Measurements from ENCODE around the gene DCDC2.

The DCDC2 gene

DNA sequence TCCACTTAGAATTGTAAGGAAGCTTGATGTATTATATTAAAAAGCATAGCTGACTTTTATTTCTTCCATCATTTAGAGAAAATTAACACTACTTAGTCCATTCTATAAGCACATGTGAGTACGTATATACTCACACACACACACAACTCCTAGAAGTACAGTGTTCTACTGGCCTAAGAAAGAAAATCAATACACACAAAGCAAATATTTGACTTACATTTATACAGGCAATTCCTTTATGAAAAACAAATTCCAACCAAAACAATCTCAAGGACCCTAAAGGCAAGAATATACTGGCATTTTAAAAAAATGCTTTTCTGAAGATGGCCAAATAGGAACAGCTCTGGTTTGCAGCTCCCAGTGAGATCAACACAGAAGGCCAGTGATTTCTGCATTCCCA is 160.0 kb downstream of the DCDC2 start:
- Histone ChIP-seq H3K27ac (replicated peaks) (no peak overlapping the region), H3K27me3 (ENCODE audit: insufficient read depth, poor library complexity, severe bottlenecking) (no peaks in the 10 kb centered on the region), H3K4me3 (replicated peaks; ENCODE audit: insufficient read depth, low read length) (no peak overlapping the region)
- DNase-seq (ENCODE audit: low read depth in 1 of 2, low spot score in 1 of 2): no peak
- no peak for TF ChIP-seq SPI1 (IDR thresholded peaks at IDR 0.05; ENCODE audit: borderline replicate concordance, low read depth)
- TF ChIP-seq POLR2AphosphoS5 (IDR thresholded peaks at IDR 0.05; ENCODE audit: low read depth): no peak
- TF ChIP-seq, protein P1, sequence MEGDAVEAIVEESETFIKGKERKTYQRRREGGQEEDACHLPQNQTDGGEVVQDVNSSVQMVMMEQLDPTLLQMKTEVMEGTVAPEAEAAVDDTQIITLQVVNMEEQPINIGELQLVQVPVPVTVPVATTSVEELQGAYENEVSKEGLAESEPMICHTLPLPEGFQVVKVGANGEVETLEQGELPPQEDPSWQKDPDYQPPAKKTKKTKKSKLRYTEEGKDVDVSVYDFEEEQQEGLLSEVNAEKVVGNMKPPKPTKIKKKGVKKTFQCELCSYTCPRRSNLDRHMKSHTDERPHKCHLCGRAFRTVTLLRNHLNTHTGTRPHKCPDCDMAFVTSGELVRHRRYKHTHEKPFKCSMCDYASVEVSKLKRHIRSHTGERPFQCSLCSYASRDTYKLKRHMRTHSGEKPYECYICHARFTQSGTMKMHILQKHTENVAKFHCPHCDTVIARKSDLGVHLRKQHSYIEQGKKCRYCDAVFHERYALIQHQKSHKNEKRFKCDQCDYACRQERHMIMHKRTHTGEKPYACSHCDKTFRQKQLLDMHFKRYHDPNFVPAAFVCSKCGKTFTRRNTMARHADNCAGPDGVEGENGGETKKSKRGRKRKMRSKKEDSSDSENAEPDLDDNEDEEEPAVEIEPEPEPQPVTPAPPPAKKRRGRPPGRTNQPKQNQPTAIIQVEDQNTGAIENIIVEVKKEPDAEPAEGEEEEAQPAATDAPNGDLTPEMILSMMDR (IDR thresholded peaks at IDR 0.05; ENCODE audit: insufficient read depth, low read length): no peak
- no peak for TF ChIP-seq GABPA (IDR thresholded peaks at IDR 0.05; ENCODE audit: low read depth)
- TF ChIP-seq, protein P2, sequence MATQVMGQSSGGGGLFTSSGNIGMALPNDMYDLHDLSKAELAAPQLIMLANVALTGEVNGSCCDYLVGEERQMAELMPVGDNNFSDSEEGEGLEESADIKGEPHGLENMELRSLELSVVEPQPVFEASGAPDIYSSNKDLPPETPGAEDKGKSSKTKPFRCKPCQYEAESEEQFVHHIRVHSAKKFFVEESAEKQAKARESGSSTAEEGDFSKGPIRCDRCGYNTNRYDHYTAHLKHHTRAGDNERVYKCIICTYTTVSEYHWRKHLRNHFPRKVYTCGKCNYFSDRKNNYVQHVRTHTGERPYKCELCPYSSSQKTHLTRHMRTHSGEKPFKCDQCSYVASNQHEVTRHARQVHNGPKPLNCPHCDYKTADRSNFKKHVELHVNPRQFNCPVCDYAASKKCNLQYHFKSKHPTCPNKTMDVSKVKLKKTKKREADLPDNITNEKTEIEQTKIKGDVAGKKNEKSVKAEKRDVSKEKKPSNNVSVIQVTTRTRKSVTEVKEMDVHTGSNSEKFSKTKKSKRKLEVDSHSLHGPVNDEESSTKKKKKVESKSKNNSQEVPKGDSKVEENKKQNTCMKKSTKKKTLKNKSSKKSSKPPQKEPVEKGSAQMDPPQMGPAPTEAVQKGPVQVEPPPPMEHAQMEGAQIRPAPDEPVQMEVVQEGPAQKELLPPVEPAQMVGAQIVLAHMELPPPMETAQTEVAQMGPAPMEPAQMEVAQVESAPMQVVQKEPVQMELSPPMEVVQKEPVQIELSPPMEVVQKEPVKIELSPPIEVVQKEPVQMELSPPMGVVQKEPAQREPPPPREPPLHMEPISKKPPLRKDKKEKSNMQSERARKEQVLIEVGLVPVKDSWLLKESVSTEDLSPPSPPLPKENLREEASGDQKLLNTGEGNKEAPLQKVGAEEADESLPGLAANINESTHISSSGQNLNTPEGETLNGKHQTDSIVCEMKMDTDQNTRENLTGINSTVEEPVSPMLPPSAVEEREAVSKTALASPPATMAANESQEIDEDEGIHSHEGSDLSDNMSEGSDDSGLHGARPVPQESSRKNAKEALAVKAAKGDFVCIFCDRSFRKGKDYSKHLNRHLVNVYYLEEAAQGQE (IDR thresholded peaks at IDR 0.05; ENCODE audit: insufficient replicate concordance, low read depth): no peak

DNA sequence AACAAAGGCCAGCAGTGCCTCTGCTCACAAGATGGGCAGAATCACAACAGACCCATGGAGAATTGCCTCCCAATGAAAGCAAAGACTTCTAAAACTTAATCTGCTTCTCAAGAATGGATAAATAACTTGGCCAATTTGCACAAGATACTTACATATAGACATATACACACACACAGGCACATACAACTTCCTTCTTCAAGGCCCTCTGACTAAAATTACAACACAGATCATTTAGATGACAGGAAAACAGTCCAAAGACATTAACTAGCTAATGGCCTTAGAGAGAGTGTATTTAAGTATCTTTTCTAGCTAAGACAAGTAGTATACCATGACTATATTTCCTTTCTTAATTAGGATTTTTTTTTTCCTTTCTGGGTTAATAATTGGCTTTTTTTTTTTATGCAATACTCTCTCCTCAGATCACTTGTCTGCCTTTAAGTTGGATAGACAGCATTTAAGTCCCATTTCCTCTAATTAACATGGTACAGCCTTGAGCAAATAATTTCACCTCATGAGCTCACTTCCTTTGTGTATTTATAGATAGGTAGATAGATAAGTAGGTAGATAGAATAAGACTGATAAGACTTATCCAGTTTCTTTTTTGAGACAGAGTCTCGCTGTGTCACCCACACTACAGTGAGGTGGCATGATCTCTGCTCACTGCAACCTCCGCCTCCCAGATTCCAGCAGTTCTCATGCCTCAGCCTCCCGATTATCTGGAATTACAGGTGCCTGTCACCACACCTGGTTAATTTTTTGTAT is 161.8 kb downstream of the DCDC2 start:
- no peak for DNase-seq (ENCODE audit: low read depth in 1 of 2, low spot score in 1 of 2)
- no peaks in the 10 kb centered on the region for H3K27me3 ChIP-seq (ENCODE audit: insufficient read depth, poor library complexity, severe bottlenecking)
- H3K4me3 ChIP-seq (replicated peaks; ENCODE audit: insufficient read depth, low read length): no peak overlapping the region
- TF ChIP-seq, protein P1 (IDR thresholded peaks at IDR 0.05; ENCODE audit: insufficient read depth, low read length): no peak
- TF ChIP-seq POLR2AphosphoS5 (IDR thresholded peaks at IDR 0.05; ENCODE audit: low read depth) (no peak), SPI1 (IDR thresholded peaks at IDR 0.05; ENCODE audit: borderline replicate concordance, low read depth) (no peak), GABPA (IDR thresholded peaks at IDR 0.05; ENCODE audit: low read depth) (no peak)
- TF ChIP-seq, protein P2 (IDR thresholded peaks at IDR 0.05; ENCODE audit: insufficient replicate concordance, low read depth): no peak
- no peak overlapping the region for H3K27ac ChIP-seq (replicated peaks)

DNA sequence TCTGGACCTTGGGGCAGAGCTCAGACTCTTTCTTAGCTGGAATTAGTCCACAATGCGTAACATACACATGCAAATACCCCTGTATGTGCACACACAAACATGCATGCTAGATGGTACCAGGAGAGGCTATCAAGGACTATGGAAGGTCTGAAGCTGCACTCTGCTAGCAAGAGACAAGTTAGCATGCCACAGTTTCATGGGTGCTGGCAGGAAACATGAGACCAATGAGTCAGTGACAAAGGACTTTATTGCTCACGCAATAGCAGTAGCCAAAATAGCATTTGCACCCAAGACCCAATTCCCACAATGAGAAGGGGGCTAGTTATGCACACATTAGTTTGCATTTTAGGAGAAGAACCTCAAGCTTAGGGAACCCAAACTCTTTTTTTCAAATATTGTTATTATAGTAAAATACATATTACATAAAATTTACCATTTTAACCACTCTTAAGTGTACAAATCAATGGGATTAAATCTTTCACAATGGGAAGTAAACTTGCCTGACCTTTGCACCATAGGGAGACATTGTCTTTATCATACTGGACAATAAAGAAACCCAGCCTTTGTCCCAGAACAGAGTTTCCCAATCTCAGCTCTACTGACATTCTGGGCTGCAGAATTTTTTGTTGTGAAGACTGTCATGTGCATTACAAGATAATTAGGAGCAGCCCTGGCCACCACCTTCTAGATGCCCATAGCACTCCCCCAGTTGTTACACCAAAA is 162.7 kb downstream of the DCDC2 start:
- H3K4me3 ChIP-seq (replicated peaks; ENCODE audit: insufficient read depth, low read length): no peak overlapping the region
- no peak overlapping the region for H3K27ac ChIP-seq (replicated peaks)
- no peaks in the 10 kb centered on the region for H3K27me3 ChIP-seq (ENCODE audit: insufficient read depth, poor library complexity, severe bottlenecking)
- TF ChIP-seq, protein P2 (IDR thresholded peaks at IDR 0.05; ENCODE audit: insufficient replicate concordance, low read depth): no peak
- TF ChIP-seq, protein P1 (IDR thresholded peaks at IDR 0.05; ENCODE audit: insufficient read depth, low read length): no peak
- TF ChIP-seq GABPA (IDR thresholded peaks at IDR 0.05; ENCODE audit: low read depth): no peak
- no peak for TF ChIP-seq SPI1 (IDR thresholded peaks at IDR 0.05; ENCODE audit: borderline replicate concordance, low read depth)
- no peak for TF ChIP-seq POLR2AphosphoS5 (IDR thresholded peaks at IDR 0.05; ENCODE audit: low read depth)
- DNase-seq (ENCODE audit: low read depth in 1 of 2, low spot score in 1 of 2): no peak

Measured in HL-60 (cell line).